ENCODE data around the gene ANTKMT.

Gene ANTKMT

DNA sequence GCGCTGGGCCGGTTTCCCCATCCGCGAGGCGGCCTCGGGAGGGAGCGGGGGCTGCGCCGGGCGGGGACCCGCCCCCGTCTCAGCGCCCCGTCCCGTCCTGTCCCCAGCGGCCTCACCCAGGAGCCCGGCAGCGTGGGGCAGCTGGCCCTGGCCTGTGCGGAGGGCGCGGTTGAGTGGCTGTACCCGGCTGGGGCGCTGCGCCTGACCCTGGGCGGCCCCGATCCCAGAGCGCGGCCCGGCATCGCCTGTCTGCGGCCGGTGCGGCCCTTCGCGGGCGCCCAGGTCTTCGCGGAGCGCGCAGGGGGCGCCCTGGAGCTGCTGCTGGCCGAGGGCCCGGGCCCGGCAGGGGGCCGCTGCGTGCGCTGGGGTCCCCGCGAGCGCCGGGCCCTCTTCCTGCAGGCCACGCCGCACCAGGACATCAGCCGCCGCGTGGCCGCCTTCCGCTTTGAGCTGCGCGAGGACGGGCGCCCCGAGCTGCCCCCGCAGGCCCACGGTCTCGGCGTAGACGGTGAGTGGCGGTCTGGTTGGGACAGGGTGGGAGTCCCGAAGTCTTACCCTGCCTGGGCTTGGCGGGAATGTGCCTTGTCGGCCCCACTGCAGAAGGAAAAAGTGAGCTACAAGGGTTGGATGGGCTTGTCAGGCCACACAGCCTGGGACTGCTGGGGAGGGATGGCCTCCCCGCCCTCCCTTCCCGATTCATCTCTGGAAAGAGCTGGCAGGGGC lies 5.3 kb upstream of the ANTKMT start:
- DNase-seq (ENCODE audit: low read depth): no peak

DNA sequence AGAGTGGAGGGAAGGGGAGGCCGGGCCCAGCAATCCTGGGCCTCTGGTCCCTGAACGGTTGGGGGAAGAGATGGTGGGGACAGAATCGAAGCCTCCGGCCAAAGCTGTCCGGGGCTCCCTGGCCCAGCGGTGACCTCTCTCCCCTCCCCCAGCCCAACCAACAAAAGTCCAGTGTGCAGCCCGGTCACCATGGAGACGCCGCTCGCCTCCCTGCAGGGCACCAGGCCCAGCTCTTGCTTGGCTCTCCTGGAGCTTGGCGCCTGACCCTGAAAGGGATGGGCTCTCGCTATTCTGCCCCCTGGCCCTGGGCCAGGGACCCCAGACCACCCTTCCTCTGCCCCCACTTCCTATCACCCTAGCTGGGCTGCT lies 4.8 kb upstream of the ANTKMT start:
- DNase-seq (ENCODE audit: low read depth): no peak

DNA sequence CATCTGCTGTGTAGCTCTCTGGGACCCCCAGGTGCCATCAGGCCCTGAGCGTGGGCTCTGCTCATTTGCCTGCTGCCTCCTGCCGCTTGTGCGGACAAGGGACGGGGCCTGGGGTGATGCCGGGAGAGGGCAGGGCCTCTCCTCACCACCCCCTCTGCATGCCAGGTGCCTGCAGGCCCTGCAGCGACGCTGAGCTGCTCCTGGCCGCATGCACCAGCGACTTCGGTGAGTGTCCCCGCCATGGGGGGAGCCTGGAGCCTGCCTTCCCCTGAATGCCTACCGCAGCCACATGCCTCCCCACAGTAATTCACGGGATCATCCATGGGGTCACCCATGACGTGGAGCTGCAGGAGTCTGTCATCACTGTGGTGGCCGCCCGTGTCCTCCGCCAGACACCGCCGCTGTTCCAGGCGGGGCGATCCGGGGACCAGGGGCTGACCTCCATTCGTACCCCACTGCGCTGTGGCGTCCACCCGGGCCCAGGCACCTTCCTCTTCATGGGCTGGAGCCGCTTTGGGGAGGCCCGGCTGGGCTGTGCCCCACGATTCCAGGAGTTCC lies 4.1 kb upstream of the ANTKMT start:
- no peak for DNase-seq (ENCODE audit: low read depth)

DNA sequence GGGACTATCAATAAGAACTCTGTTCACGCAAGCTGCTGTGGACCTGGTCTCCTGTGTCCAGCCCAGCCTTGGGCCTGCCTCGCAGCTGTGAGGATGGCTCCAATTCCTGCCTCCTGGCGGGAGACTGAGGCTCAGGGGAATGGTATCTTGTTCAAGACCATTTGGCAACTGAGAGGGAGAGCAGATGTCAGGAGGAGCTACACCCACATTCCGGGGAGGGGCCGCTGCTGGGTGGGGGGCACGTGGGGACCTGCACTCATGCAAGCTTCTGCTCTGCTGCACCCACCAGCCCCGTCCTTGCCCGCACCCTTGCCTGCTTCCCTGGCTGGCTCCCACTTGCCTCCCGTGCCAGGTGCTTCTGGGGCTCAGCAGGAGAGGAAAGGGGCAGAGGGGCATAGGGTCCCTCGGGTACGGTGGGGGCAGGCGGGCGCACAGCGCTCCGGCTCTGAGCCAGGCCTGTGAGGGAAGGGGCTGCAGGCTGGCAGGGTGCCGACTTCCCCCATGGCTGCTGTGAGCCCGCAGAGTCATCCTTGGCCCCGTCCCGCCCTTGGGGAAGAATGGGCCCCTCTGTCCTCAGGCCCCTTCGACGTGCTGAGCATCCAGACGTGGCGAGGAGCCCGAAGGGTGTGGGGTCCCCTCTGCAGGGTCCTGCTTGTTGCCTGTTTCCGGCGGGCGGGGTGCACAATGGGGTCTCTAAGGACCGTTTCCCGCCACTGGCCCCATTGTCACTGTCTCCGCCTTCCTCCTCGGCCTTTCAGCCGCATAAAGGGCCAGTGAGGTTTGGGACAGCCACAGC lies 3.3 kb upstream of the ANTKMT start:
- no peak for DNase-seq (ENCODE audit: low read depth)

DNA sequence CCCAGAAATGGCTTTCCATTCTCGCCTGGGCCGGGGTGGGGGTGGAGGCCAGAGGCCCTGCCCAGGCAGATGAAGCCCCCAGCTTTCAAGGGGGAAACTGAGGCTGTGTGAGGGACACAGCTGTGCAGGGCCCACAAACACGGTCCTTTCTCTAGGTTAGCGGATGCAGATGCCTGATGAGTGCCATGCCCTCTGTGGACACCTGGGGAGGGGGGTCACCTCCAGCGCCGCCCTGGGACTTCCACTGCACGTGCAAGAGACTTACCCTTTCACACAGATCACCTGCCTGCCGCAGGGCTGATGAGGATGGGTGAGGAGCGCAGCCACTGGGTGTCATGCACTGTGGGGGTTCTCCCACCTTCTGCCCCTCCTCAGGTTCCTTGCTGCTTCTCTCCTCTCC lies 2.6 kb upstream of the ANTKMT start:
- no peak for DNase-seq (ENCODE audit: low read depth)

DNA sequence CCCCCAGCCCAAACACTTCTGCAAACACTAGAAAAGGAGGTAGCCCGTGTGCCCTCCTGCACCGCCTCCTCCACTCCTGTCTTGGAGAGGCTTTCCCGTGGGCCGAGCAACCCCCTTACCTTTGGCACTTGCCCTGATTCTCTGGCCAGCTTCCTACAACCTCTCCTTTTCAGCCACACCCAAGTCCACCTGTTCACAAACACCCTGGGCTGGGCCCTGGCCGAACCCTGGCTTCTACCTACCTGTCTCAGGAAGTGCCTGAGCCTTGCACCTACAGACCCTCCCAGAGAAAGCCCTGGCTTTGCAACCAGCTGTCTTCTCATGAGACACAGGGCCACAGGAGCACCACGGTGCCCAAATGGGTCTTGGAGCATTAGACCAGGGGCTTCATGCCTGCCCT lies 2.0 kb upstream of the ANTKMT start:
- DNase-seq (ENCODE audit: low read depth): no peak

DNA sequence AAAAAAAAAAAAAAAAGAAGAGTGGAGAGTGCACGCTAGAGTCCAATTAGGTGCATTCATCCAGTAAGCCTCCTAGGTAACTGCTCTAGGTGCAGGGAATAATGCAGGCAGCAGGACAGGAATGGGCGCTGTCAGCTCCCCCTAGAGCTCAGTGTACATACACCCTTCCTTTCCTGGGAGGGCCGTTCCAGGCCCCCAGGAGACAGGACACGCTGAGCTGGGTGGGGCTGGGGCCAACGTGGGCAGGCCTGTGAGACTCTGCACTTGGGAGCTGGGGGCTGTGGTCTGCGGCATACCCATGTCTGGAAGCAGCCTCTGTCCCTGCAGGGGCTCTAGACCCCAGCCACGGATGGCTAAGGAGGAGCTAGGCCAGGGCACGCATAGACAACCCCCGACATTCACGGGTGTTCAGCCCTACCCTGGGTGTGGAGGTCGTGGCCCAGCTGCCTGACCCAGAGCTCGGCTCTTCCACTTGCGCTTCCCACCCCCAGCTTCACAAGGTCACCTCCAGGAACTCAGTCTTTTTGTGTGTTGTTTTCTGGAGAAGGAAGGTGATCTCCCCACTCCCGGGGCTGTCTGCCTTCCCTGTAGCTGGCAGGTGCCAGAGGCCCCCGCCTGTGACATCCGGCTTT lies 1.0 kb upstream of the ANTKMT start:
- DNase-seq (ENCODE audit: low read depth): no peak

DNA sequence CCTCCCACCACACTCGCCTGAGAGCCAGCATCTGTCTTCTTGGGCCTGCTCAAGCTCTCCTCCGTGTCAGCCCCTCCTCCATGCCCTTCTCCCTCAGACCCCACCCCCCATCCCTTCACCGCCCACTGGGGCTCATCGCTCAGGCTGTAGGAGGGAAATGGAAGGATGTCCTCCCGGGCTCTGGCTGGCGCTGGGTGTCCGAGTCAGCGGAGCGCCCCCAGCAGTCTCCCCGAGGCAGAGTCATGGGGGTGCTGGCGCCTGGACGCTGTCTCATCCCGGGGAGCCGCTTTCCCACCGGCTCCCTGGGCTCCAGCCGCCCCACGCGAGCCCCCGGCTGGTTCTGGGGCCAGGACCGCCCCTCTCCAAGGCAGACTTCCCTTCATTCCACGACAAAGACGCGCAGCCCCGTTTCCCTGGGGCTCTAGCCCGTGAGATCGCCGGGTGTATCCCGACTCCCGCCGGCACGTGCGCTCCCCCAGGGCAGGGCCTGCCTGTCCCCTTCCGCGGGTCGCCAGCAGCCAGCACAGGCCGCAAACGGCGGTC lies 428 bp upstream of the ANTKMT start:
- DNase-seq (ENCODE audit: low read depth): no peak

DNA sequence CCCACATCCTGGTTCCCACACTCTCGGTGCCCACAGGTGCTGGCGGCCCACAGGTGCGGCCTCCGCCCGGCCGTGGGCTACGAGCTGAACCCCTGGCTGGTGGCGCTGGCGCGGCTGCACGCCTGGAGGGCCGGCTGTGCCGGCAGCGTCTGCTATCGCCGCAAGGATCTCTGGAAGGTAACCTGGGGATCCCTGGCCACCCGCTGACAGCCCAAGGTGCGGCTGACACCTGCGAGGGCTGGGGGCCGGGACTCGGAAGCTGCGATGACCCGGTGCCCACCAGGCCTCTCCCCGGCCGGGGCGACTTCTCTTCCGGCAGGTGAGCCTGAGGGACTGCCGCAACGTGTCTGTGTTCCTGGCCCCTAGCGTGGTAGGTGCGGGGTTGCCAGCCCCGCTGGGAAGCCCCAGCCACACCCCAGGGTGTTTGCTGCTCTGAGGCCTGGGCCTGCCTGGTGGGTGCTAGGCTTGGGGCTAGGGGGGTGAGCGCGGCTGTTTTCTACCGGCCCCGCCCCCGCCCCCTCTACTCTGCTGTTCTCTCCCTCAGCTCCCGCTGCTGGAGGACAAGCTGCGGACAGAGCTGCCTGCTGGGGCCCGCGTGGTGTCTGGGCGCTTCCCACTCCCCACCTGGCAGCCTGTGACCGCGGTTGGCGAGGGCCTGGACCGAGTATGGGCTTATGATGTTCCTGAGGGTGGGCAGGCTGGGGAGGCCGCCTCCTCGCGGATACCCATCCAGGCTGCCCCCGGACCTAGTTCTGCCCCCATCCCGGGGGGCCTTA lies 1.0 kb downstream of the ANTKMT start:
- DNase-seq (ENCODE audit: low read depth): no peak

DNA sequence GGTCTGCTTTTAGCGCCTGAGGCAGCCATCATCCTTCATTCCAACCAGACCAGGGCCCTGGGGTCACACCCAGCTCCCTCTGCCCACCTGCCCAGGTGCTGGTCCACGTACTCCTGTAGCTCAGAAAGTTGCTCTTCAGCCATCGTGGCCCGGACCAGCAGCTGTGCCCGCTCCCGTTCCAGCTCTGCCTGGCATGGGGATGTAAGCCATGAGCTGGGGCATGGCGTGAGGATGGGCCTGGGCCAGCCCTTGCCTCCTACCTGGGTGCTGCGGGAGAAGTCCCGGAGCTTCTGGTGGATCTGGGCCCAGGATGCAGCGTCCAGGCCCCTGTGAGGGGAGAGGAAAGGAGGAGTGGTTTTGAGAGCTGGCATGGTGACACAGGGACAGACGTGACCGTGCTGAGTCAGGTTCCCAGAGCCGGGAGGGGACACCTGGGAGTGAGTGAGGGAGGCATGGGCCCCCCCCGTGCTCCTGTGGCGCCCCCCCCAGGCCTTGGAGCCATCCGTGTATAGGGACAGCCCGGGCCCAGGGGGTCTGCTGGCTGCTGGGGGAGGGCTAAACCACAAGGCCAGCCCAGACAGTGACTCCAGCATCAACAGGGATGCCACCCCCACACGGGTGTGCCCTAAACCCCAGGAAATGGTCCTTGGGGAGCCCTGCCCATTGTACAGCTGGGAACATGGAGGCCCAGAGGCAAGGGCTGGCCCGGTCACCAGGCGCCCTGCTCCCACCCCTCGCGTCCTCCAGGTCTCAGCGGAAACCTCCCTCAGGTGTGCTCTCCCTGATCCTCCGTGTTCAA lies 2.1 kb downstream of the ANTKMT start:
- no peak for DNase-seq (ENCODE audit: low read depth)

DNA sequence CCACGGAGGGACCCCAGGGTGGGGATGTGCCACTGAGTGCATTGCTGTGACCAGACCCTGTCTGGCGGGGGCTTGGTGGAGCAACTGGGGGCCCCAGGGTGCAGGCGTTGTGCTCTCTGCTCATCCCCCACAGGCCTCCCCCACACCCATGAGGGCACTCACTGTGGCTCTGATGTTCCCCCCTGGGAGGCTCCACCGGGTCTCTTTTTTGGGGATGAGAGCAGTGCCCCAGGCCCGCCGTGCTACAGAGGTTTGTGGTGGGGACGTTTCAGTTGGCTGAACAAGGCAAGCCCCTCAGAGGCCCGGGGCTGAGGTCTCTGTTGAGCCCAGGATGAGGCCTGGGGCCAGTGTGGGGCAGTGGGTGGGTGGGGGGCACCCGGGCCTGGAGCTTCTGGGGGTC lies 2.7 kb downstream of the ANTKMT start:
- DNase-seq (ENCODE audit: low read depth): no peak

DNA sequence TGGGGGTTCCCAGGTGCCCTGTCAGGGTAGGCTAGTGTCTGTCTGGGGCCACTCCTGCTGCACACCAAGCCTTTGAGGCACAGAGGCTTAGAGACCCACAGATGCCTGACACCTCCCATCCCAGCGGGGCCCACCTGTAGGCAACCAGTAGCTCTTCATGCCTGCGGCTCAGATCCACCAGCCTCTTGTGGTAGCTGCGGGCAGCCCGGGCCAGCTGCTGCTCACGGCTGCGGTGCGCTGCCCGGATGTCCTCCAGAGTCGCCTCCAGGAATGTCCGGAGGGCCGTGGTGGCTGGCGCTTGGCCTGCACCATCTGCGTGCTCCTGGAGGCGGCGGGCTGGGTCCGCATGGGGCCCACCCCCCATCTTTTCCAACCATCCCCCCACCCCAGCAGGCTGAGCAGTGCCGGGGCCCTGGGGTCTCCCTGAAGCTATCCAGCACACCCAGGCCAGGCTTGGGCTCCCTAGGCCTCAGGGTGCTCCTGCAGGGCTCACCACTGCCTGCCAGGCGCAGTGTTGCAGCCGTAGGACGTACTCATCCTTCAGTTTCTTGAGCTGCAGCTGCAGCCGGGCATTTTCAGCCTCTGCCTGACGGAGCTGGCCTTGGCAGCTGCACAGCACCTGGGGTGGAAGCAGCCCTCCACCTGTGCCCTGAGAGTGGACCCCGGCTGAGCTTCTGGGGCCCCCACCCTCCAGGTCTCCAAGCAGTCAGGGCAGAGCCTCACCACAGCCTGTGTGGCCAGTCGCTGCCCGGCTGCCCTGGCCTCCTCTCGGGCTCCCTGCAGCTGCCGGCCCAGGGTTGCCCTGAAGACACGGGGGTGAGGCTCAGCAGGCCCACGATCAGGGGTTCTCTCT lies 3.5 kb downstream of the ANTKMT start:
- DNase-seq (ENCODE audit: low read depth): no peak

DNA sequence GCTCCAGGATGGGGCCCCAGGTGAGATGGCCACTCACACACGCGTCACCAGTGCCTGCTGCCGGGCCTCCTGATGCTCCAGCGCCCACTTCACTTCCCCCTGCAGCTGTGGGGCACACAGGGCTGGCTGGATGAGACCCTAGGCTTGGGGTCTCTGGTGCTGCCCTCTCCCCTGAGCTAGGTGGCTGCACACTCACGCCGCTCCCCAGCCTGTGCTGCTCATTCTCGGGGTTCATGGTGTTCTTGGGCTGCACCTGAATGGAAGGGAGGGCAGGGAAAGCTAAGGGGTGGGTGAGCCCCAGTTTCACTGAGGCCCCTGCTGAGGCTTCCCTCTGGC lies 4.1 kb downstream of the ANTKMT start:
- no peak for DNase-seq (ENCODE audit: low read depth)

DNA sequence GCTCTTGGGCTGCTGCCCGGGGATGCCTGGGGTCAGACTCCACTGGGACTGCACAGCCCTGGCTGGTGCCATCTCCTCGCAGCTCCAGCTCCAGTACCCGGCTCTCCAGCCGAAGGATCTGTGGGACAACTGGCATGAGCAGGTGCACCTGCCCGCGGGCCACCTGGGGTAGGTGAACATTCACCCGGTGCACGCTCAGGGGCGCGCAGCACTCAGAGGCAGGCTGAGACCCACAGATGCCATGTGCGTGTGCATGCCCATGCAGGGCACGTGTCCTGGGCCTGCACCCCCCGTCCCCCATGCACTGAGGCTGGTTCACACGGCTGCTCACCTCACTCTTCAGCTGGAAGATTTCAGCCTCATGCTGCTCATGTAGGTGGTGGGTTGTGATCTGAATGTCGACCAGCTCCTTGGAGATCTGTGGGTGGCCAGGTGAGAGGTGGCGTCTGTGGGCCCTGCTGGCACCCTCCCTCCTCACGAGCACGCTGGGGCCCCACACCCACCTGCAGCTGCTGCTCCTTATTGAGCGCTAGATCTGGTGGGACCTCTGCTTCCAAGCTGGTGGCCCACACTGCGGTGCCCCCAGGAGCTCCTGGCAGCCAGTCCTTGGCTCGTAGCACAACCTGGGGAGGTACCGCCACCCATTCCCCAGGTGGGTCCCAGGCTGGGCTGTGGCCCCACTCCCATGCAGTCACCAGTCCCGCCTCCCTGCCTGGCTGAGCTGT lies 4.7 kb downstream of the ANTKMT start:
- no peak for DNase-seq (ENCODE audit: low read depth)

DNA sequence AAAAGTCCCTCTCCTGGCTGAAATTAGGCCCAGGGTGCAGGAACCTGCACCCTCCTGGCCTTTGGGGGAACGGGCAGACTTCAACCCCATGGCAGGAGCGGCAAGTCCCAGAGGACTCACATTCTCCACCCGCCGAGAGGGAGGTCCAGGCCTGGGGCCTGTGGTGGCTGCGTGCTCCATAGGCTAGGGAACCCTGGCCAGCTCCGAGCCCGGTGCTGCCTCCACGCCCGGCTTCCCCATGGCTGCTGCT lies 5.2 kb downstream of the ANTKMT start:
- DNase-seq (ENCODE audit: low read depth): no peak

DNA sequence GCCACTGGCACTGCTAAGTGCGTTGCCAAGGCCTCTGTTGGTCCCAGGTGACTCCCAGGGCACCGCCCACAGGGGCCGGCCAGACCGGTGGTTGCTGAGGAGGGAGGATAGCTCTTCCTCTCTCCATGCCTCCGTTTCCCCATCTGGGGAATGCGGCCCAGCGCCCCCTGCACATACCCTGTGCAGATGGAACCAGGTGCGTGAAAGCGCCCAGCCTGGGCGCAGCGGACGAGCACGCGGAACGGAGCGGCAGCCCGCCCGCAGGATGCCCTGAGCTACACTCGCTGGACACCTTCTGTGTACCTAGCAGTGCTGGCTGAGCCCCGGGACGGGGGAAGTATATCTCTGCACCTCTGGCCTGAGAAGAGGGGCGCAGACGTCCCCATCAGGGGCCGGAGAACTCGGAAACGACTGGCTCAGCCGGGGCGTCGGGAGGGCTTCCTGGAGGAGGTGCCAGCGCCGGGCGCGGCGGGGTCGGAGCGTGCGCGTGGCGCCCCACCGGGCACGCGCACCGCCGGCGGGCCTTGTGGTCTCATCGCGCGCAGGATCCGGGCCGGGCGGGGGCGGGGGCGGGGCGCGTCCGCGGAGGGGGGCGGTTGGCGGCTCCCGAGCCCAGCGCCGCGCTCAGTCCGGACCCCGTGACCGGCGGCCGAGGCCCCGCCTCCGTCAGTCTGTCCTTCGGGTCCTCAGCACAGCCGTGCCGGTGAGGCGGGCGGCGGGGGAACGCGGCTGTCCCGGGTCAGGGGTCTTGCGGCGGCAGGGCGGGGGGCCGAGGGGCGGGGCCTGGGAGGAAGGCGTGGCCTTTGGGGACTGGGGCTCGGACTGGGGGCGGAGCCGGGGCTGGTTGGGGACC lies 5.7 kb downstream of the ANTKMT start, which contains the start of the genes CCDC78 and HAGHL:
Gene CCDC78, minus strand, starts transcription at position 6 of the 853 bp plus-strand sequence. CDS start 76 bp downstream, outside the sequence.
Gene HAGHL, plus strand, starts transcription at position 669 of the 853 bp plus-strand sequence. CDS start 404 bp downstream, outside the sequence.
- DNase-seq (ENCODE audit: low read depth): no peak

DNA sequence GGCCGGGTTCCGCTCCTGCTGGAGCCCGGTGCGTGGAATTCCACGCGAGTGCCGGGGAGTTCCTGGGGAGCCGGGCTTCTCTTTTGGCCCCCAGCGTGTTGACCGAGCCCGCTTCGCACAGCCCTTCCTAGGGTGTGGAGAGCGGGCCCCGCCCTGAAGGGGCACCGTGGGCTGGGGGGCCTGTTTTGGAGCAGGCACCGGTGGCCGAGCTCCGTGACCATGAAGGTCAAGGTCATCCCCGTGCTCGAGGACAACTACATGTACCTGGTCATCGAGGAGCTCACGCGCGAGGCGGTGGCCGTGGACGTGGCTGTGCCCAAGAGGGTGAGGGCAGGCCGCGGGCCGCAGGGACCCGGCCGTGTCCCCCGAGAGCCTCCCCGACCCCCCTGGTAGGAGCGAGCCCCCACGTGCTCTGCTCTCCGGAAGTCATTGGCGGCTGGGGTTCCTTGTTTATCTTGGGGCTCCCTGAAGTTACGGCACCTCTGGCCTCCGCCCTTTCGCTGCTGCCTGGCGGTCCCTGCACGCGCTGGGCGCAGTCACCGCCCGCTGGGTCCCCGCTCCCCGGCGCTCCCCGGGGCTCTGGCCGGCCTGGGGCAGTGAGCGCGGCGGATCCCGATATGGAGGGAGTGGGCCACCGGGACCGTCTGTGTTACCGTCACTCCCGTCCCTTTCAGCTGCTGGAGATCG lies 6.5 kb downstream of the ANTKMT start:
- DNase-seq (ENCODE audit: low read depth): no peak

Measured in non-pigmented ciliary epithelial cell (primary cell).